GM12874 (cell line): ENCODE measurements around the gene SKA3.

Source experiments
- TF ChIP-seq, protein P1 (sequence below): IDR thresholded peaks from 2 replicates; pipeline ENCODE4 v1.5.1; 2011; ENCODE audit warnings: low read depth, mild to moderate bottlenecking, control low read depth, low read length, moderate library complexity; ENCODE audit not compliant: insufficient read depth

The SKA3 gene

GRCh38 chr13:21109168-21109567, 67.2 kb downstream of the SKA3 start:
- TF ChIP-seq, protein P1, sequence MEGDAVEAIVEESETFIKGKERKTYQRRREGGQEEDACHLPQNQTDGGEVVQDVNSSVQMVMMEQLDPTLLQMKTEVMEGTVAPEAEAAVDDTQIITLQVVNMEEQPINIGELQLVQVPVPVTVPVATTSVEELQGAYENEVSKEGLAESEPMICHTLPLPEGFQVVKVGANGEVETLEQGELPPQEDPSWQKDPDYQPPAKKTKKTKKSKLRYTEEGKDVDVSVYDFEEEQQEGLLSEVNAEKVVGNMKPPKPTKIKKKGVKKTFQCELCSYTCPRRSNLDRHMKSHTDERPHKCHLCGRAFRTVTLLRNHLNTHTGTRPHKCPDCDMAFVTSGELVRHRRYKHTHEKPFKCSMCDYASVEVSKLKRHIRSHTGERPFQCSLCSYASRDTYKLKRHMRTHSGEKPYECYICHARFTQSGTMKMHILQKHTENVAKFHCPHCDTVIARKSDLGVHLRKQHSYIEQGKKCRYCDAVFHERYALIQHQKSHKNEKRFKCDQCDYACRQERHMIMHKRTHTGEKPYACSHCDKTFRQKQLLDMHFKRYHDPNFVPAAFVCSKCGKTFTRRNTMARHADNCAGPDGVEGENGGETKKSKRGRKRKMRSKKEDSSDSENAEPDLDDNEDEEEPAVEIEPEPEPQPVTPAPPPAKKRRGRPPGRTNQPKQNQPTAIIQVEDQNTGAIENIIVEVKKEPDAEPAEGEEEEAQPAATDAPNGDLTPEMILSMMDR, result no peak

- TF ChIP-seq, protein P1, result no peak
Measured at GRCh38 chr13:21106089-21106488, 70.3 kb downstream of the SKA3 start.

DNA sequence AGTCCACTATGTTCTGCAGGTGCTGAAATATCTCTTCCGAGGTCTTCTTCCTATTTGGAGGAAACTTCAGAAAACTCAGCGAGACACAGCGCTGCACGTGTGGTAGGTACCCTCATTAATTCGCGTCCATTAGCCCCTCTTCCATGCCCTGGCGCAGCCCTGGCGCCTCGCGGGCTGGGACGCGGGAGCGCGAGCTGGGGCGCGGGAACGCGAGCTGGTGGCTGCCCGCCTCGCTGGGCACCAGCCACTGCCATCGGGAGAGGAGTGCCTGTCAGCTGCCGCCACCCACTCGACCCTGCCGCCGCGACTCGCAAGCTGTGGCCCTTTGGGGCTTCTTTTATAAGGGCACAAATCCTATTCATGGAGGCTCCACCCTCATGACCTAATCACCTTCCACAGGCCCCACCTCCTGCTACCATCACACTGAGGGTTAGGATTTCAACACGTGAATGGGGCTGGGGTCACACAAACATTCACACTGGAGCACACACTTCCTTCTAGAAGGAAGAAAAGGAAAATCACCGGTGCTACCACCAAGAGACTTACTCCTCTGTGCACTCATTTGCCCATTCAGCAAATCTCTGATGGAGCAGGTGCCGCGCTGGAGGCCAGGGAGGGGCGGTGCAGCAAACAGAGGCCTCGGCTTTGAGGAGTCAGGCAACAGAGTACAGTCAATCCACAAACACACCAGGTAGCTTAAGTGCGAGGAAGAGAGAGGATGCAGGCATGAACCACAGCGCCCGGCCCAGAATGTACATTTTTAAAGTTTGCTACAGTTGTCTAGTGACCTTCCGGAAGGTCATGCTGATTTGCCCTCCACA, 71.9 kb downstream of the SKA3 start:
- TF ChIP-seq, protein P1, result no peak
